GM18870 (cell line): ENCODE results near the gene RETREG3.
"Not testable (repeated sequence)": the region's sequence is repeated elsewhere in the genome, so short reads cannot be mapped to it uniquely, and the experiment has no call there.

Source experiments
- ATAC-seq: cut with Tn5 transposase; IDR thresholded peaks from one replicate; pipeline ENCODE4 v1.9.1; 2021; ENCODE audit warnings: moderate library complexity; ENCODE audit not compliant: unreplicated experiment

The RETREG3 gene, protein sequence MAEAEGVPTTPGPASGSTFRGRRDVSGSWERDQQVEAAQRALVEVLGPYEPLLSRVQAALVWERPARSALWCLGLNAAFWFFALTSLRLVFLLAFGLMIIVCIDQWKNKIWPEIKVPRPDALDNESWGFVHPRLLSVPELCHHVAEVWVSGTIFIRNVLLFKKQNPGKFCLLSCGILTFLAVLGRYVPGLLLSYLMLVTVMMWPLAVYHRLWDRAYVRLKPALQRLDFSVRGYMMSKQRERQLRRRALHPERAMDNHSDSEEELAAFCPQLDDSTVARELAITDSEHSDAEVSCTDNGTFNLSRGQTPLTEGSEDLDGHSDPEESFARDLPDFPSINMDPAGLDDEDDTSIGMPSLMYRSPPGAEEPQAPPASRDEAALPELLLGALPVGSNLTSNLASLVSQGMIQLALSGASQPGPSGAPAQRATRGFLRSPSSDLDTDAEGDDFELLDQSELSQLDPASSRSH

DNA sequence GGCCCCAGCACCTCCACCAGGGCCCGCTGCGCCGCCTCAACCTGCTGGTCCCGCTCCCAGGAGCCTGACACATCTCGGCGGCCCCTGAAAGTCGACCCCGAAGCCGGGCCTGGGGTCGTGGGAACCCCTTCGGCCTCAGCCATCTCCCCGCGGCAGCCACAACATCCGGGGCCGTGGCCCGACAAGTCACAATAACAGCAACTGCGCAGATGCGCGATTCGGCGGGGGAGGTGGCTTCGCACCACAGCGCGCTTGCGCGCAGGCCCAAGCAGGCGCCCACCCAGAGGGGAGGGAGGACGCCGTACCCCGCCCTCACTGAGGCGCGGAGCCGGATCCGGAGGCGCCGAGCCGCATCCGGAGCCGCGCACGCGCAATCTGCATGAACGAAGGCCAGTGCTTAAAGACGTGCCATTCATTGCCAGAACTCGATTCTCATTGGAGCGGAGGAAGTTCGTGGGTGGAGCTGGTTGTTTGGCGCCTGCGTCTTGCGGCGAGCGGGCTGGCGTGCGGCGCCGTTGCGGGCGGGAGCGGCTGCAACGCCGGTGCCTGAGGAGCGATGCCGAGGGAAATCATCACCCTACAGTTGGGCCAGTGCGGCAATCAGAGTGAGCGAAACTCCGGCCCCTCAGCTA lies at the start of gene RETREG3, which contains the start of gene TUBG1:
Gene RETREG3 (minus strand): TSS at position 193 of the 632 bp plus-strand sequence. CDS start 50 bp downstream, at position 143.
Gene TUBG1 (plus strand): TSS at position 502 of the 632 bp plus-strand sequence. CDS start 55 bp downstream, at position 557.
- peak; percentile 92 for ATAC-seq

DNA sequence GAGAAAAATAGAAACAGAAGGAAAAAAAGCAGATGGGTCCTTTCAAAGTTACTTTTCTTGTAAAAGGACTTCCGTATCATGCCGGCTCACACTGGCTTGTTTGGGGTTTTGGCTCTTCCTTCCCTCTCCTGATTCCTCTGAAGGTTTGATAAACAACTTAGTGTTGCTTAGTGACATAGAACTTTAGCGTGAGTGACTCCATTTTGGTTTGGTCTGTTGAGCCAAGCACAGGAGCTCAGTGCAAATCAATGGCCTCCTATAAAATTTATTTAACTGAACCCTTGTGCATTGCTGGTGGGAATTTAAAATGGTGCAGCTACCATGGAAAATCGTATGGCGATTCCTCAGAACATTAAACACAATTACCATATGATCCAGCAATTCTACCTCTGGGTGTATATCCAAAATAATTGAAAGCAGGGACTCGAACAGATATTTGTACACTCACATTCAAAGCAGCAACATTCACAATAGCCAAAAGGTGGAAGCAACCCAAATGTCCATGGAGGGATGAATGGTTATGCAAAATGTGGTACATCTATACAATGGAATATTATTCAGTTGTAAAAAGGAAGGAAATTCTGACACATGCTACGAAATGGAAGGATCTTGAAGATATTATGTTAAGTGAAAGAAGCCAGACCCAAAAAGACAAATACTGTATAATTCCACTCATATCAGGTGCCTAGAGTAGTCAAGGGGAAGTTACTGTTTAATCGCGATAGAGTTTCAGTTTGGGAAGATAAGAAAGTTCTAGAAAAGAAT lies 48.8 kb upstream of the RETREG3 start:
- ATAC-seq, result no peak

DNA sequence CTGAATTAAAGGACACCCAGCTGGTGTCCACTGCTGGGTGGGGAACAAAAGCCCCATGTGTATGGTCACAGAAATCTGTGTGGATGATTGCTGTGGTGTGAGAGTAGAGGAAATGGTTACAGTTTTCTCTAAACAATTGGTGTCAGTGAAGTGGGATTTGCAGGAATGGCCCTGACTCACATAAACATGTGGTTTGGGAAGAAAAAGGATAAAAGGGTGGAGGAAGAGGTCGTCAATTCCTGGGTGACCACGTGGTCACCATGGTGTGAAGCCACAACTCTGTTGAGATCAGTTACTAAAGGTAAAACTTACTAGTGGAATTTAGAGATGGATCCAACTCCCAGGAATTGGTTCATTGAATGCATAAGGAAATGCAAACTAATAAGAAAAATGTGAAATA lies 46.4 kb upstream of the RETREG3 start:
- ATAC-seq, result no peak

DNA sequence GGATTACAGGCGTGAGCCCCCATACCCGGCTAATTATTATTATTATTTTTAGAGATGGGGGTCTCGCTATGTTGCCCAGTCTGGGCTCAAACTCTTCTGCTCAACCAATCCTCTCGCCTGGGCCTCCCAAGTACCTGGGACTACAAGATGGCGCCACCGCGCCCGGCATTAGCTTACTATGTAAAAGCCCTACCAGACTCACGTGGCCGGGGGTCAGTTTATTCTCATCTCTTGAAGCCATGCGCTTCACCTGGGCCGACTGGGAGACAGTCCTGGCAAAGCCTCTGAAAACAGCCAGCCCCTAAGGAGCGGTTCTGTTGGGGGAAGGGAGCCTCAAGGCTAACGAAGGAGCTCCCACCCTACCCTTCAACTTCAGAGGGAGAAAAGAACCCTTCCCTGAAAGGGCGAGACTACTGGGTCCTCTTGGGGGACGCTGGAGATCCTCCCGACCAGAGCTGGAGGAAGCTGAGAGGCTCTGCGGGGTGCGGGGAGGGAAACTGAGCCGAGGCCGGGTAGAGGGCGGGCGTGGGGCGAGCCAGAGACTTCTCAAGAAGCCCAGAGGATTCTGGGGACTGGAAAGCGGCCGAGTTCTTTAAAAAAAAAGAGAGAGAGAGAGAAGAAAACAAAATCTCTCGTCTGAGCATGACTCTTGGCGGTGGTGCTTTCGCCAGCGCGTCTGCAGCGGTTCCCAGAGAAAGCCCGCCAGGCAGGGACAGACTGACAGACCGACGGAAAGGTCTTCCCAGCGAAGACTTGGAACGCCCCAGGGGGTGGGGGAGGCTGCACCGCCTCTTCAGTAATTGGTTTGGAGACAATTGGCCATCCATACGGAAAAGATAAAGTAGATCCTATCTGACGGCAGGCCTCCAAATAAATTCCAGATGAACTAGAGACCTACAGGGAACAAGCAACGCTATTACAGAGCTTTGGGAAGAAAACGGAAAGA lies 44.3 kb upstream of the RETREG3 start:
- ATAC-seq, result no peak

DNA sequence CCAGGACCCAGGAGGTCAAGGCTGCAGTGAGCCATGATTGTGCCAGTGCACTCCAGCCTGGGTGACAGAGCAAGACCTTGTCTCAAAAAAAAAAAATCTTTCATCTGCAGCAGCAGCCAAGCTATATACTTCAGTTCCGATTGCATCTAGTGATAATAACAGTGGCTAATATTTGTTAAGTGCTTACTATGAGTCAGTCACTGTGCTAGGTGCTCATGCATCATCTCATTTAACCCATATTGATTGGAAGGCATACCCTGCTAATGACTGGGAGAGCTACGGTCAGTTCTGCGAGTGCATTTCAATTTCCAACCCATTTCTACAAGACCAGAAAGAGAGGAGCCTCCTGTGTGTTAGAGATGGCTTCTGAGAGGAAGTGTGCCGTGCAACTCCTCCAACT lies 42.2 kb upstream of the RETREG3 start:
- no peak for ATAC-seq

DNA sequence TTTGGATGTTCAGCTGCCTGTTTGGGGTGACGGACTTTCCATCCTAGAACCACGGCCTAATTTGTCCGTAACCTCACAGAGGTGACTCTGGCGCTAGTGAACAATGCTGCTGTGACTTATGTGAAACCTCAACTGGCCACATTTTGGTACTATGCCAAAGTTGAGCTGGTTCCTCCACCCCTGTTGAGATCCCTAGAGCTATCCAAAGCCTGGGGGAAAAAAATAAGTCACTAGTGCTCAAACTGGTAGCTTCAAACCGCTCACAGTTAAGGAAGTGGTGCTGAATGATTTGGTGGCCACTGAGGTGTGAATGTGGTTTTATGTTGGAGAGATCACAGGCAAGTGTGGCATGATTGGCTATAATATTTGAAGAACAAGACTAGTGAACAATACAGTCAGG lies 38.6 kb upstream of the RETREG3 start:
- ATAC-seq, result no peak

DNA sequence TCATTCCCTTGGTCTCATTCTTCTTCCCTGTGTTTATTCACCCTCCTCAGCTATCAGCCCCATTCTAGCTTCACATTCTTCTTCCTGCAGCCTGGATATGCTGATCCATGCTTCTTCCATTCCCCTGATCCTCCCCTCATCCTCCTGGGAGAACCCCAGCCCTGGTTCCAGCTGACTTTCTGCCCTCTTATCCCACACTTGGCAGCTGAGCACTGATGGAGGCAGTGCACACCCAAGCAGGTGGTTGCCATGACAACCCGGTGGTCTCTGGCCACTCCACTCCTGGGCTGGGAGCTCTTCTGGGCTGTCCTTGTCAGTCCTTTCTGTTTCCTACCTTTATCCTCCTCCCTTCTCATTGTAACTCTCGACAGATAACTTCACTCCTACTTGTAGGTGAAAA lies 33.2 kb upstream of the RETREG3 start:
- no peak for ATAC-seq

DNA sequence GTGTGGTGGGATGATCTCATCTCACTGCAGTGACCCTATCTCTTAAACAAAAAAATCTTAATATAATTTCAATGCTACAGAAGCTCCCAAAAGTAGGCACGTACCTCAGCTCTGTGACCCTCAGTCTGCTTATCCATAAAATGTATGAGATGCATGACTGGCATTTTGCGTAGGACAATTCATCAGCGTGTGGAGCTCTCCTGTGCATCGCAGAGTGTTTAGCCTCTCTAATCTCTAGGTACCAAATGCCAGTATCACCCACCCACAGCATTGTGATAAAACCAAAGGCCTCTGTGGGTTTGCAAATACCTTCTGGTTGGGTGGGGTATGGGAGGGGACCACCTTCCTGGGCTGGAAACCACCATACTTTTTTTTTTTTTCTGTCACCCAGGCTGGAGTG lies 30.9 kb upstream of the RETREG3 start:
- ATAC-seq, result no peak

DNA sequence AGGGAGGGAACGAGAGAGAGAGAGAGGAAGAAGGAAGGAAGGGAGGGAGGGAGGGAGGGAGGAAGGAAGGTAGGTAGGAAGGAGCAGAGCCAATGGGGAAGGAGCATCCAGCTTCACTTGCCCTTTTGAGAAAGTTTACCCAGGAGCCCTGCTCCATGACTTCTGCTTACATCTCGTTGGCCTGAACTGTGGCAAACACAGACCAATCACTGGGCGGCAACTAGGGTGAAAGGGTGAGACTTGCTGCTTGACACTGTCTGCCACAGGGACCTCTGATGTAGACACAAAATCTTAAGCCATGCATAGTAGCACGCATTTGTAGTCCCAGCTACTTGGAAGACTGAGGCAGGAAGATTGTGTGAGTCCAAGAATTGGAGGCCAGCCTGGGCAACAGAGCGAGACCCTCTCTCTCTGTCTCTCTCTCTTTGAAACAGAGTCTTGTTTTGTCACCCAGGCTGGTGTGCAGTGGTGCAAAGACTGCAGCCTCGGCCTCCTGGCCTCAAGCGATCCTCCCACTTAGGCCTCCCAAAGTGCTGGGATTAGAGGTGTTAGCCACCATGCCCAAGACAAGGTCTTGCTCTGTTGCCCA lies 30.4 kb upstream of the RETREG3 start:
- no peak for ATAC-seq

DNA sequence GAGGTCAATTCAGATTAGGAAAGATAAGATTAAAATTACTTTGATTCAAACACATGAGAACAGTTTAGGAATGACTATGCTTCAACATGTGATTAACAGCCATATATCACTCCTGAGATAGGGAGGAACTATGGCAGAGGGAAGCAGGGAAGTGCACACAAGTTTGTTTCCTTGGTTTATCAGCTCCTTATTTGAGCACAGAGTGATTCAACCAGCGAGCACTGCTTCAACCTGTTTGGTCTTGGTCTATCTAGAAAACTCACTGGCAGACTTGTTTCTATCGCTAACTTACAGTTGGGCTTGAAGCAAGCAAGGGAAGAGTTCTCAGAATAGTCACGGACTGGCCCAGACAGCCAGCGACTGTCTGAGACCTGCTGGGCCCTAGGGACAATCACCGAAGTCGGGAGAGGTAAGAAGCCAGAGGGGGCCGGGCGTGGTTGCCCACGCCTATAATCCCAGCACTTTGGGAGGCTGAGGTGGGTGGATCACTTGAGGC lies 23.8 kb upstream of the RETREG3 start:
- ATAC-seq, result no peak

DNA sequence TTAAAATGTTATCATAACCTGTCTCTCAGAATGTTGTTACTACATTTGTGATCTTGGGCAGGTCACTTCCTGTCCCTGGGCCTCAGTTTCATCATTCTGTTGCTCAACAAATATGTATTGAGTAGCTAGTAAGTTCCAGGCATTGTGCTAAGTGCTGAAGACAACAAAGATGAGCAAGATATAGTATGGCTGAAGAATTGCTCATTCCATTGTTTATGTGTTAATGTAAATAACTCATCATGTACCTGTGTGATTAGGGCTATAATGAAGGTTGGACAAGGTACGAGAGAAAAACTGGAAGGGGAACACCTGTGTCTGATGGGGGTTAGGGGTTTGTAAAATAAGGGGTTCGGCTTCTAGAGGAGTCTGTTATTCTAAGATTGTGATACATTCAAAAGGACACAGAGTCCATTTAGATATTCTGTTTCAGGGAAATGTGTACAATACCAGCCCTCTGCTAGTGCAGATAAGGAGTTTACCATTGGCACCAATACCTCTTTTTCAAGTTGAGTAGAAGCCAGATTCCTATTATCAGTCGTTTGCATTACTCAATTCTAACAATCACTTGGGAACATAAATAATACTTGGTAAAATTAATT lies 20.3 kb upstream of the RETREG3 start:
- no peak for ATAC-seq

DNA sequence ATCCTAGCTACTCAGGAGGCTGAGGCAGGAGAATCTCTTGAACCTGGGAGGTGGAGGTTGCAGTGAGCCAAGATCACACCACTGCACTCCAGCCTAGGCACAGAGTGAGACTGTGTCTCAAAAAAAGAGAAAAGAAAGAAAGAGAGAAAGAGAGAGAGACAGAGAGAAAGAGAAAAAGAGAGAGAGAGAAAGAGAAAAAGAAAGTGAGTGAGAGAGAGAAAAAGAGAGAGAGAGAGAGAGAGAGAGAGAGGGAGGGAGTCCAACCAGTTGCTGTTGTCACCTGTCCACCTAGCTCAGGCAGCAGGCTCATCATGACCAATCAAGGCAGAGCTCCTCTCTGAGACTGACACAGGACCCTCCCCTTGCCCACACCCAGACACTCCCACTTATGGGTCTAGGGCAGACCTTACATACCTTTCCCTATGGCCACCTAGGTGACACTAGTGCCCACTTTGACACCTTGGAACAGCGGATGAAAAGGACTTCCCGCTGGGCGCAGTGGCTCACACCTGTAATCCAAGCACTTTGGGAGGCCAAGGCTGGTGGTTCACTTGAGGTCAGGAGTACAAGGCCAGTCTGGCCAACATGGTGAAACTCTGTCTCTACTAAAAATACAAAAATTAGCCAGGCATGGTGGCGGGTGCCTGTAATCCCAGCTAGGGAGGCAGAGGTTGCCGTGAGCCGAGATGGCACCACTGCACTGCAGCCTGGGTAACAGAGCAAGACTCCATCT lies 18.0 kb upstream of the RETREG3 start:
- ATAC-seq, result not testable (repeated sequence)

DNA sequence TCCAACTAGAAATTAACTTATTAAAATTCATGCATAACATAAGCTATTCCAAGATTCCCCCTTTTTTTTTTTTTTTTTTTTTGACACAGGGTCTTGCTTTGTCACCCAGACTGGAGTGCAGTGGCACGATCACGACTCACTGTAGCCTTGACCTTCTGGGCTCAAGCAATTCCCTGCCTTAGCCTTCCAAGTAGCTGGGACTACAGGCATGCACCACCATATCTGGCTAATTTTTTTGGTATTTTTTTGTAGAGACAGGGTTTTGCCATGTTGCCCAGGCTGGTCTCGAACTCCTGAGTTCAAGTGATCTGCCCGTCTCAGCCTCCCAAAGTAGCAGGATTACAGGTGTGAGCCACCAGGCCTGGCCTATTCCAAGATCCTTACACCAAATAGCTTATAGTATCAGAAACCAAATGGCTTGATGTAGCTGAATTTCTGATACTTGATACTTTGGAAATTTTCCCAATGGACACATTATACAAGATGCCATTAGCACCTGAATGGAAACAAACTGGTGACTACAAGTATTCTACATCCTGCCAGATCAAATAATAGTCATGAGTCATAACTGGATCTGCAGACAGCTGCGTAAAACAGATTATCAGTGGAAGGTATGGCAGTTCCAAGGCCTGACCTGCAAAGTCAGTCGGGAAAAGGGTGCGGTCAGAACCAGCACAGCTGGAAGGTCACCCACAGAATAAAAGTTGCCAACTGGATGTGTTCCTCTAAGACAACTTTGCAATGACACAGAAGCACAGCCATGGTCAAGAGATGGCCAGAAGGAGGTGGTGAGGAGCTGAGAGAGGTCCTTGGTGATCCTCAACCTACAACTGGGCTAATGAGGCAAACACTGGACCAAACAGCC lies 14.8 kb upstream of the RETREG3 start:
- ATAC-seq, result no peak

DNA sequence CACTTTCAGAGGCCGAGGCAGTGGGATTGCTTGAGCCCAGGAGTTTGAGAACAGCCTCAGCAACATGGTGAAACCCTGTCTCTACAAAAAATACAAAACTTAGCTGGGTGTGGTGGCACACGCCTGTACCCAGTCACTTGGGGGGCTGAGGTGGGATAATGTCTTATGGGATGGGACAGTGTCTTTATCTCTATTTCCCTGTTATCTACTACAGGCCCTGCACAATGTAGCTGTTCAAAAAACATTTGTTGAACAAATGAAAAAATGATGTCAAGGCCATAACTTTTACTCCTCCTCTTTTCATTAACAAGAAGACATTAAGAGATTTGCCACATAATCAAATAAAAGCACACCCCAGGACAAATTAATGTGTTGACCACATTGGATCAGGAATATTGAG lies 14.1 kb upstream of the RETREG3 start:
- ATAC-seq, result no peak

DNA sequence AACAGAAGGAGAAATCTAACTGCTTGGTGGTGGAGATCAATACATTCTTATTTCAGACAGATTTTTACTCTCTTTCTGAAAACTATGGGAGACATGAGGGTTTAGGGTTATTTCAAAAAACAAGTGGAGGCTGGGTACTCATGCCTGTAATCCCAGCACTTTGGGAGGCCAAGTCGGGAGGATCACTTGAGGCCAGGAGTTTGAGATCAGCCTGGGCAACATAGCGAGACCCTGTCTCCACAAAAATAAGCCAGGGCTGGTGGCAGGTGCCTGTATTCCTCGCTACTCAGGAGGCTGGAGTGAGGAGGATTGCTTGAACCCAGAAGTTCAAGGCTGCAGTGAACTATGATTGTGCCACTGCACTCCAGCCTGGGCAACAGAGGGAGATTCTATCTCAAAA lies 12.8 kb upstream of the RETREG3 start:
- ATAC-seq, result not testable (repeated sequence)

DNA sequence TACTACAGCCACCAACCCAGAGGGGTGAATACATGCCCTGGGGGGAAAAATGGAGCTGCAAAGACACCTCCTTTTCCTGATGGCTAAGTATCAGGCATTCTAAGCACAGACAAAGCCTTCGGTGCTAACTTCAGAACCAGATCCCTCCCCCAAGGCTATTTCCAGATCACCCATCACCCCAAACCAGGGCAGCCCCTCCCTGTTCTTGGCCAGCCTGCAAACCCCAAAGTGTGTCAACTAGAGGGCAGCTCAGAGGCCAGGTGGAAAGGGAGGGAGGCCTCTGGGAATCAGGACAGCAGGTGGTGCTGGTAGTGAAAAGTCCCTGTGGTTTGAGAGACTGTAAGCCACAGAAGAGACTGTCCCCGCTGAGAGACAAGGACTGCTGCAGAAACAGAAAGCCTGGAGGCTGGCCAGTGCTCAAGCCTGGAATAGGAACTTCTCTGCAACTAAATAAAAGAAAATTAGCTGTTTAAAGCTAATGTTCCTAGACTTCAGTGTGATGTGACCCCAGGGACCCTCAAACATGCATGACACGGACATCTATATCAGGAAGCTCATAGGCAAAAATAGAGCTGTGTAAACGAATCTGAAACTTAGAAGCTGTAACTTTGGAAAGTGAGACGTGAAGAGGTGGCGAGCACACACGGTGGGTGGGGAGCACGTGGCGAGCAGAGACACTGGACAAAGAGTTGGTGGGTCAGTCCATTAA lies 9.4 kb upstream of the RETREG3 start:
- peak; percentile 78 for ATAC-seq

DNA sequence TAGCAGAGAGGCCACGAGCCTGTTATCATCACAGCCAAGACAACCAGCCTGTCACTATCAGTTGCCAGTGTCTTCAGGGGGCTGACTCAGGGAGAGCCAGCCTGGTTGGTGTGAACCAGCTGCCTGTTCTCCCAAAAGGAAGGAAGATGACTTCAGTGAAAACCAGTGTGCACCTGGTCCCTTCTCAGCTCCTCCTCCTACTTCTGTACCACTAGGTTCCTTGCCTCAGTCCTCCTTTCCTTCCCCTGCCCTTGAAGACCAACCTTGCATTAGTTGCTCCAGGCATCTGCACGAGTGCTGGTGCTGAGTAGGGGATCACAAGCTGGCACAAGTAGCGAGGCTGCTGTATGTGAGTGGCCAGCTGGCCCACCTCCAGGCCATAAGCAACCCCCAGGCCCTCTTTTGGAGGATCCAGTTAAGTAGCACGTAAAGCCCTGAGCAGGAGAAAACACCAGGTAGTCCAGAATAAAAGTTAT lies 8.8 kb upstream of the RETREG3 start:
- peak; percentile 10 for ATAC-seq
